GM19099 (cell line): Measurements from ENCODE around the gene RAB43.

Experiments
- POLR2A ChIP-seq: IDR thresholded peaks from 3 replicates; pipeline ENCODE4 v1.6.1; 2011; ENCODE audit warnings: low read depth; ENCODE audit not compliant: insufficient read length; ENCODE audit errors: extremely low read depth

Gene RAB43

GRCh38 chr3:129070086-129070885 lies 51.3 kb downstream of the RAB43 start:
- no peak for TF ChIP-seq POLR2A

GRCh38 chr3:129068291-129068886 lies 53.2 kb downstream of the RAB43 start:
- TF ChIP-seq POLR2A = no peak

- no peak for TF ChIP-seq POLR2A
Observed at GRCh38 chr3:129065720-129066073, 55.9 kb downstream of the RAB43 start.

- TF ChIP-seq POLR2A = no peak
Observed at GRCh38 chr3:129065016-129065719, 56.4 kb downstream of the RAB43 start.

- no peak for TF ChIP-seq POLR2A
Observed at GRCh38 chr3:129063841-129064482, 57.6 kb downstream of the RAB43 start.

- no peak for TF ChIP-seq POLR2A
Observed at GRCh38 chr3:129063091-129063640, 58.4 kb downstream of the RAB43 start.

- TF ChIP-seq POLR2A = no peak
Observed at GRCh38 chr3:129061888-129062834, 59.4 kb downstream of the RAB43 start.

GRCh38 chr3:129061023-129061887 lies 60.3 kb downstream of the RAB43 start:
- TF ChIP-seq POLR2A = no peak

- no peak for TF ChIP-seq POLR2A
Observed at GRCh38 chr3:129060276-129061022, 61.2 kb downstream of the RAB43 start, which contains the start of gene GP9. Gene GP9, plus strand, starts transcription at chr3:129060779. Its CDS starts 961 bp downstream, at chr3:129061740.

- TF ChIP-seq POLR2A = no peak
Observed at GRCh38 chr3:129059311-129059958, 62.2 kb downstream of the RAB43 start.

GRCh38 chr3:129058441-129059200 lies 63.0 kb downstream of the RAB43 start:
- TF ChIP-seq POLR2A = no peak

GRCh38 chr3:129057249-129057648 lies 64.4 kb downstream of the RAB43 start:
- TF ChIP-seq POLR2A = no peak
